HepG2 (cell line): ENCODE data around the gene SMC1B. TPM values are rescaled to one million over a fixed set of nuclear protein-coding genes. Genes with fewer than 3 reads are reported as not detected.

Experiments
- ADNP ChIP-seq: sonication (generic); formaldehyde crosslinking; IDR thresholded peaks from 2 replicates; pipeline ENCODE4 v1.4.0; 2020; ENCODE audit warnings: missing genetic modification reagents
- BCL6 ChIP-seq: IDR thresholded peaks from 2 replicates; pipeline ENCODE4 v1.6.1; 2016; ENCODE audit warnings: missing genetic modification reagents, missing compliant biosample characterization
- CEBPG ChIP-seq: IDR thresholded peaks from 2 replicates; pipeline ENCODE4 v1.6.1; 2016
- FOSL2 ChIP-seq: sonication (generic); formaldehyde crosslinking; IDR thresholded peaks from 2 replicates; pipeline ENCODE4 v1.4.0; 2020; ENCODE audit warnings: missing genetic modification reagents
- KAT8 ChIP-seq: IDR thresholded peaks from 2 replicates; pipeline ENCODE4 v1.6.1; 2016; ENCODE audit warnings: missing genetic modification reagents, missing compliant biosample characterization
- KLF15 ChIP-seq: sonication (generic); formaldehyde crosslinking; IDR thresholded peaks from 2 replicates; pipeline ENCODE4 v1.8.1; 2023; ENCODE audit warnings: borderline replicate concordance, mild to moderate bottlenecking, inconsistent platforms, missing genetic modification reagents, mixed read lengths
- LCORL ChIP-seq, 2 experiments: fragments of 450-650 bp in 1 of 2; sonication (generic) in 1 of 2; formaldehyde crosslinking in 1 of 2; IDR thresholded peaks; 2 replicates each; pipeline versions ENCODE4 v1.5.0 to v1.6.1; 2017 to 2020; ENCODE audit warnings: antibody characterized with exemption in 1 of 2, missing genetic modification reagents in 1 of 2
- MAFF ChIP-seq: IDR thresholded peaks from 2 replicates; pipeline ENCODE4 v1.6.1; 2011; ENCODE audit warnings: low read depth, low read length, improper control_type of control experiment
- MYC ChIP-seq: sonication (generic); formaldehyde crosslinking; IDR thresholded peaks from 2 replicates; pipeline ENCODE4 v1.9.0; 2021; ENCODE audit warnings: missing genetic modification reagents, borderline replicate concordance
- RAD21 ChIP-seq: fragments of 450-650 bp; formaldehyde crosslinking; IDR thresholded peaks from 2 replicates; pipeline ENCODE4 v1.5.0; 2020; ENCODE audit warnings: mild to moderate bottlenecking
- SAP130 ChIP-seq: IDR thresholded peaks from 2 replicates; pipeline ENCODE4 v1.6.1; 2016; ENCODE audit warnings: low read depth
- SOX13 ChIP-seq, 3 experiments: fragments of 450-650 bp in 1 of 3; sonication (generic) in 1 of 3; formaldehyde crosslinking in 1 of 3; IDR thresholded peaks in 2 of 3; conservative IDR thresholded peaks in 1 of 3; 2 replicates each; pipeline versions ENCODE4 v1.5.0 to v1.6.1; 2016 to 2020; ENCODE audit warnings: antibody characterized with exemption in 1 of 3, mild to moderate bottlenecking in 1 of 3, missing compliant biosample characterization in 1 of 3, missing genetic modification reagents in 1 of 3, moderate library complexity in 1 of 3
- TARDBP ChIP-seq: sonication (generic); formaldehyde crosslinking; IDR thresholded peaks from 2 replicates; pipeline ENCODE4 v1.8.0; 2022; ENCODE audit warnings: mild to moderate bottlenecking, missing genetic modification reagents
- TEAD3 ChIP-seq: optimal IDR thresholded peaks from 2 replicates; pipeline ENCODE3; 2016; ENCODE audit warnings: borderline replicate concordance
- TGIF2 ChIP-seq: IDR thresholded peaks from 2 replicates; pipeline ENCODE4 v1.6.1; 2016; ENCODE audit warnings: control low read depth, missing compliant biosample characterization
- XRCC5 ChIP-seq: fragments of 200-400 bp; formaldehyde crosslinking; optimal IDR thresholded peaks from 2 replicates; pipeline ENCODE3; 2017; ENCODE audit warnings: mild to moderate bottlenecking, low read length
- ZBTB7B ChIP-seq: sonication (generic); formaldehyde crosslinking; IDR thresholded peaks from 2 replicates; pipeline ENCODE4 v1.4.0; 2020; ENCODE audit warnings: missing genetic modification reagents
- ZFY ChIP-seq: sonication (generic); formaldehyde crosslinking; IDR thresholded peaks from 2 replicates; pipeline ENCODE4 v1.4.0; 2020; ENCODE audit warnings: missing genetic modification reagents
- ZMYM4 ChIP-seq: sonication (generic); formaldehyde crosslinking; IDR thresholded peaks from 2 replicates; pipeline ENCODE4 v1.8.1; 2023; ENCODE audit warnings: mild to moderate bottlenecking, missing genetic modification reagents
- polyA plus RNA-seq, 8 experiments: library from polyadenylated mRNA; depleted of rRNA in 3 of 8; stranded (reverse) in 7 of 8; unstranded in 1 of 8; fragments of >200 nt; fragmentation: Illumina TruSeq in 4 of 8; extraction: Trizol in 4 of 8; gene quantifications; 2 replicates each; pipeline versions ENCODE4 v1.2.1 to v1.2.3, GENCODE V29; 2011 to 2016; ENCODE audit warnings: low read depth in 4 of 8, missing spikeins in 1 of 8, mixed read lengths in 1 of 8; ENCODE audit not compliant: insufficient read depth in 1 of 8
- total RNA-seq, 5 experiments: library from RNA; depleted of rRNA; stranded (reverse); fragments of >200 nt; fragmentation: Illumina TruSeq; extraction: Trizol; gene quantifications; 2 replicates each; pipeline ENCODE4 v1.2.3, GENCODE V29; 2016; ENCODE audit warnings: low read depth in 1 of 5
- TF ChIP-seq, protein P1 (sequence below): sonication (generic); formaldehyde crosslinking; conservative IDR thresholded peaks from 2 replicates; pipeline ENCODE4 v1.4.0; 2020; ENCODE audit warnings: missing genetic modification reagents
- TF ChIP-seq, protein P2 (sequence below): sonication (generic); formaldehyde crosslinking; IDR thresholded peaks from 2 replicates; pipeline ENCODE4 v1.5.1; 2020; ENCODE audit warnings: mild to moderate bottlenecking, missing genetic modification reagents, moderate library complexity
- TF ChIP-seq, protein P3 (sequence below), 2 experiments: IDR thresholded peaks; 2 replicates each; pipeline ENCODE4 v1.6.1; 2011 to 2012; ENCODE audit warnings: low read length in 2 of 2, borderline replicate concordance in 1 of 2, low read depth in 1 of 2, mild to moderate bottlenecking in 1 of 2, moderate library complexity in 1 of 2

SMC1B gene
- total and polyA plus RNA-seq, 2 of the 13 experiments (the other 11 are each of a cell fraction or from before 2014, with no cell fraction given), result not detected

DNA sequence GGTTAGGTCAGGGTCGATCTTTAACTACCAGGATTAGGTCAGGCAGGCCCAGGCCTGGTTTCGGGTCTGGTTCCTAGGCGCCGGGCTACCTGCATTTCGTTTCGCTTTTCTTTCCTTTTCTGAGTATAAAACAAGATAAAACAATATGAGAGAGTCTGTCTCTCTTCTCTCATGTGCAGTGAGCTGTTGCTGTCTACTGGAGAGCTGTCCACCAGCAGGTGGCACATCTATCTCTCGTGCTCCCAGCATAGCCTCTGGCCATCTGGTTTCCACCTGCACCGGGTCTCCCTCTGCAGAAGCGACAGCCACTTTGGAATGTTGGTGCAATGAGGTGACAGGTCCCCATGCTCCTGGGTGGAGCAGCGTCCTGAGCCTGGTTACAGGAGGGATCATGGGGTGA, 27.7 kb upstream of the SMC1B start (continued):
- TF ChIP-seq, protein P1, sequence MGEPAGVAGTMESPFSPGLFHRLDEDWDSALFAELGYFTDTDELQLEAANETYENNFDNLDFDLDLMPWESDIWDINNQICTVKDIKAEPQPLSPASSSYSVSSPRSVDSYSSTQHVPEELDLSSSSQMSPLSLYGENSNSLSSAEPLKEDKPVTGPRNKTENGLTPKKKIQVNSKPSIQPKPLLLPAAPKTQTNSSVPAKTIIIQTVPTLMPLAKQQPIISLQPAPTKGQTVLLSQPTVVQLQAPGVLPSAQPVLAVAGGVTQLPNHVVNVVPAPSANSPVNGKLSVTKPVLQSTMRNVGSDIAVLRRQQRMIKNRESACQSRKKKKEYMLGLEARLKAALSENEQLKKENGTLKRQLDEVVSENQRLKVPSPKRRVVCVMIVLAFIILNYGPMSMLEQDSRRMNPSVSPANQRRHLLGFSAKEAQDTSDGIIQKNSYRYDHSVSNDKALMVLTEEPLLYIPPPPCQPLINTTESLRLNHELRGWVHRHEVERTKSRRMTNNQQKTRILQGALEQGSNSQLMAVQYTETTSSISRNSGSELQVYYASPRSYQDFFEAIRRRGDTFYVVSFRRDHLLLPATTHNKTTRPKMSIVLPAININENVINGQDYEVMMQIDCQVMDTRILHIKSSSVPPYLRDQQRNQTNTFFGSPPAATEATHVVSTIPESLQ (CRISPR knock-in tag), result no peak
- TF ChIP-seq KLF15 (CRISPR knock-in tag), result no peak
- peak; percentile 72 for TF ChIP-seq SAP130
- peak; percentile 26; the same call in 1 of the 2 replicates for TF ChIP-seq FOSL2 (CRISPR knock-in tag)
- 0 out of 2 replicates have a peak, but pooled peaks have one; percentile 9 for TF ChIP-seq CEBPG
- peak; percentile 76 for TF ChIP-seq TEAD3 (CRISPR knock-in tag)
- TF ChIP-seq LCORL (IDR thresholded peaks at IDR 0.05), result no peak
- peak; percentile 36; the same call in 1 of the 2 replicates for TF ChIP-seq LCORL (CRISPR knock-in tag; IDR thresholded peaks at IDR 0.05)
- TF ChIP-seq MYC (CRISPR knock-in tag), result 0 out of 2 replicates have a peak, but pooled peaks have one; percentile 24
- TF ChIP-seq SOX13 (IDR thresholded peaks at IDR 0.05), result no peak
- TF ChIP-seq SOX13 (CRISPR knock-in tag; conservative IDR thresholded peaks at IDR 0.05 in 1 of 2, IDR thresholded peaks at IDR 0.05 in 1 of 2), result peak in 1 of 2 experiments; percentile 14; a peak in 1 of 4 replicates
- 0 out of 2 replicates have a peak, but pooled peaks have one; percentile 41 for TF ChIP-seq ZBTB7B (CRISPR knock-in tag)
- TF ChIP-seq ZFY (CRISPR knock-in tag), result no peak
- TF ChIP-seq, protein P2, sequence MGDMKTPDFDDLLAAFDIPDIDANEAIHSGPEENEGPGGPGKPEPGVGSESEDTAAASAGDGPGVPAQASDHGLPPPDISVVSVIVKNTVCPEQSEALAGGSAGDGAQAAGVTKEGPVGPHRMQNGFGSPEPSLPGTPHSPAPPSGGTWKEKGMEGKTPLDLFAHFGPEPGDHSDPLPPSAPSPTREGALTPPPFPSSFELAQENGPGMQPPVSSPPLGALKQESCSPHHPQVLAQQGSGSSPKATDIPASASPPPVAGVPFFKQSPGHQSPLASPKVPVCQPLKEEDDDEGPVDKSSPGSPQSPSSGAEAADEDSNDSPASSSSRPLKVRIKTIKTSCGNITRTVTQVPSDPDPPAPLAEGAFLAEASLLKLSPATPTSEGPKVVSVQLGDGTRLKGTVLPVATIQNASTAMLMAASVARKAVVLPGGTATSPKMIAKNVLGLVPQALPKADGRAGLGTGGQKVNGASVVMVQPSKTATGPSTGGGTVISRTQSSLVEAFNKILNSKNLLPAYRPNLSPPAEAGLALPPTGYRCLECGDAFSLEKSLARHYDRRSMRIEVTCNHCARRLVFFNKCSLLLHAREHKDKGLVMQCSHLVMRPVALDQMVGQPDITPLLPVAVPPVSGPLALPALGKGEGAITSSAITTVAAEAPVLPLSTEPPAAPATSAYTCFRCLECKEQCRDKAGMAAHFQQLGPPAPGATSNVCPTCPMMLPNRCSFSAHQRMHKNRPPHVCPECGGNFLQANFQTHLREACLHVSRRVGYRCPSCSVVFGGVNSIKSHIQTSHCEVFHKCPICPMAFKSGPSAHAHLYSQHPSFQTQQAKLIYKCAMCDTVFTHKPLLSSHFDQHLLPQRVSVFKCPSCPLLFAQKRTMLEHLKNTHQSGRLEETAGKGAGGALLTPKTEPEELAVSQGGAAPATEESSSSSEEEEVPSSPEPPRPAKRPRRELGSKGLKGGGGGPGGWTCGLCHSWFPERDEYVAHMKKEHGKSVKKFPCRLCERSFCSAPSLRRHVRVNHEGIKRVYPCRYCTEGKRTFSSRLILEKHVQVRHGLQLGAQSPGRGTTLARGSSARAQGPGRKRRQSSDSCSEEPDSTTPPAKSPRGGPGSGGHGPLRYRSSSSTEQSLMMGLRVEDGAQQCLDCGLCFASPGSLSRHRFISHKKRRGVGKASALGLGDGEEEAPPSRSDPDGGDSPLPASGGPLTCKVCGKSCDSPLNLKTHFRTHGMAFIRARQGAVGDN (CRISPR knock-in tag), result peak; percentile 65
- TF ChIP-seq TGIF2 (CRISPR knock-in tag), result peak; percentile 72; the same call in 1 of the 2 replicates
- TF ChIP-seq RAD21 (CRISPR knock-in tag), result peak; percentile 84
- TF ChIP-seq TARDBP (CRISPR knock-in tag), result peak; percentile 43
- no peak for TF ChIP-seq ADNP (CRISPR knock-in tag)
- no peak for TF ChIP-seq KAT8 (CRISPR knock-in tag)
- TF ChIP-seq XRCC5, result peak; percentile 58
- TF ChIP-seq BCL6 (CRISPR knock-in tag), result peak; percentile 36; the same call in 1 of the 2 replicates
- no peak for TF ChIP-seq MAFF
- 0 out of 2 replicates have a peak, but pooled peaks have one; percentile 21 for TF ChIP-seq ZMYM4 (CRISPR knock-in tag)
- TF ChIP-seq, protein P3, sequence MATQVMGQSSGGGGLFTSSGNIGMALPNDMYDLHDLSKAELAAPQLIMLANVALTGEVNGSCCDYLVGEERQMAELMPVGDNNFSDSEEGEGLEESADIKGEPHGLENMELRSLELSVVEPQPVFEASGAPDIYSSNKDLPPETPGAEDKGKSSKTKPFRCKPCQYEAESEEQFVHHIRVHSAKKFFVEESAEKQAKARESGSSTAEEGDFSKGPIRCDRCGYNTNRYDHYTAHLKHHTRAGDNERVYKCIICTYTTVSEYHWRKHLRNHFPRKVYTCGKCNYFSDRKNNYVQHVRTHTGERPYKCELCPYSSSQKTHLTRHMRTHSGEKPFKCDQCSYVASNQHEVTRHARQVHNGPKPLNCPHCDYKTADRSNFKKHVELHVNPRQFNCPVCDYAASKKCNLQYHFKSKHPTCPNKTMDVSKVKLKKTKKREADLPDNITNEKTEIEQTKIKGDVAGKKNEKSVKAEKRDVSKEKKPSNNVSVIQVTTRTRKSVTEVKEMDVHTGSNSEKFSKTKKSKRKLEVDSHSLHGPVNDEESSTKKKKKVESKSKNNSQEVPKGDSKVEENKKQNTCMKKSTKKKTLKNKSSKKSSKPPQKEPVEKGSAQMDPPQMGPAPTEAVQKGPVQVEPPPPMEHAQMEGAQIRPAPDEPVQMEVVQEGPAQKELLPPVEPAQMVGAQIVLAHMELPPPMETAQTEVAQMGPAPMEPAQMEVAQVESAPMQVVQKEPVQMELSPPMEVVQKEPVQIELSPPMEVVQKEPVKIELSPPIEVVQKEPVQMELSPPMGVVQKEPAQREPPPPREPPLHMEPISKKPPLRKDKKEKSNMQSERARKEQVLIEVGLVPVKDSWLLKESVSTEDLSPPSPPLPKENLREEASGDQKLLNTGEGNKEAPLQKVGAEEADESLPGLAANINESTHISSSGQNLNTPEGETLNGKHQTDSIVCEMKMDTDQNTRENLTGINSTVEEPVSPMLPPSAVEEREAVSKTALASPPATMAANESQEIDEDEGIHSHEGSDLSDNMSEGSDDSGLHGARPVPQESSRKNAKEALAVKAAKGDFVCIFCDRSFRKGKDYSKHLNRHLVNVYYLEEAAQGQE (IDR thresholded peaks at IDR 0.05; ENCODE audit: borderline replicate concordance in 1 of 2, low read depth in 1 of 2, low read length in 2 of 2), result no peak
